Cardiac atrium fibroblast (primary cell): ENCODE measurements around the gene AP1M1. TPM values are rescaled to one million over a fixed set of nuclear protein-coding genes. Genes with fewer than 3 reads are reported as not detected.

Source experiments
- total RNA-seq: library from RNA; depleted of rRNA; stranded (reverse); fragments of >200 nt; gene quantifications from 2 replicates; pipeline ENCODE4 v1.2.3, GENCODE V29; 2015

AP1M1 gene
- total RNA-seq, result 103 and 130 TPM in 2 replicates

DNA sequence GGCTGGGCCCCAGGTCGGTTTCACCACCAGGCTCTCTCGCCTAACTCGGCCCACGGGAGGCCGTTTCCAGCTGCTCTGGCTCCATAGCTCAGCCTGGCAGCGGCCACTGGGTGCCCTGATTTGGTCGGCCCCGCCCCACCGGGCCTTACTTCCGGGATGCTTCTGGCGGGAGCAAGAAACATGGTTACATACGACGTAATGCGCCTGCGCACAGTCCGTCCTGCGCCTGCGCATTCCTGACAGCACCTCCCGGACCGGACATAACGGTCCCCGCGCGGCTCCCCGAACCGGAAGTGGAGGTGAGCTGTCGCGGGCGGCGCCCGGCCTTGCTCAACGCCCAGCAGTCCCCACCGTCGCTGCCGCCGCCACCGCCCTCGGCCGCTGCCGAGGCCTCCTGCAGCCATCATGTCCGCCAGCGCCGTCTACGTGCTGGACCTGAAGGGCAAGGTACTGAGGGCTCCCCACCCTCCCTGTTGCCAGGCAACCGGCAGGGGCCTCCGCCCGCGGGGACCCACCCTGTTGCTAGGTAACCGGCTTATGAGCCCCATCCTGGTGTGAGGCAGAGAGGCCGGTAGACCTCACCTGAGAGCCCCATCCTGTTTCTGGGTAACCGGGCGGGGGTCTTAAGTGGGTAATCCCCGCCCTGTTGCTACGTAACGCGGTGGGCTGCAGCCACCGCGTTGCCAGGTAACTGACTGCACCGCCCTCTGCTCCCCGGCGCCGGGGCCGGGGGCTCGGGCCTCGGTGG lies at the start of gene AP1M1:
AP1M1 (plus strand) TSS at position 290 of the 748 bp plus-strand sequence; CDS start at position 406, 116 bp downstream.

DNA sequence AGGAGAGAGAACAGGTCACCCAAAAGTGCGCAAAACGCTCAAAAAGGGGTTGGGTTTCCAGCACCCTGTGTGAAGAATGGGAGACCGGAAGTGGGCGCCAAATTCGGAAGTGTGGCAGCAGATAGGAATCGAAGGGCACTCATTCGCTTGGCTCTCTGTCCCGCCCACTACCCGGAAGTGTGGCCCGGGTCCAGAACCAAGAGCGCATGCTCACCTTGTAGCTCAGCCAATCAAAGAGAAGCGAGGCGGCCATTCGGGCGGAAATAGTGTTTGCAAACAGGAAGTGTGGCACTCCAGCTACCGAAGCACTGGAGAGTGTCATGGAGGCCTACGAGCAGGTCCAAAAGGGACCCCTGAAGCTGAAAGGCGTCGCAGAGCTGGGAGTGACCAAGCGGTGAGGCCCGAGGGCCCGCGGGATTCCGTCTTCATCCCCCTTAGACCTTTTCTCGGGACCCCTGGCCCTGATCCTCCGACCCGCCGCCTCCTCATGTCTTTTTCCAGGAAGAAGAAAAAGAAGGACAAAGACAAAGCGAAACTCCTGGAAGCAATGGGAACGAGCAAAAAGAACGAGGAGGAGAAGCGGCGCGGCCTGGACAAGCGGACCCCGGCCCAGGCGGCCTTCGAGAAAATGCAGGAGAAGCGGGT lies 12.5 kb upstream of the AP1M1 start, which contains the start of gene FAM32A:
FAM32A (plus strand) TSS at position 288 of the 645 bp plus-strand sequence; CDS start at position 321, 33 bp downstream.

Other genes starting within 250 kb of the AP1M1 start
- gene OR10H4, start 248.9 kb upstream of the AP1M1 start, total RNA-seq, result not detected in 2 replicates
- gene TPM4, start 121.4 kb upstream of the AP1M1 start, total RNA-seq, result 872 and 1,132 TPM in 2 replicates
- gene RAB8A, start 86.0 kb upstream of the AP1M1 start, total RNA-seq, result 48.0 and 51.2 TPM in 2 replicates
- gene HSH2D, start 54.2 kb upstream of the AP1M1 start, total RNA-seq, result not detected in 2 replicates
- not detected in 2 replicates for gene CIB3, start 24.4 kb upstream of the AP1M1 start, total RNA-seq
- 102 TPM in 2 replicates for gene FAM32A, start 12.5 kb upstream of the AP1M1 start, total RNA-seq
- 11.8 and 33.9 TPM in 2 replicates for gene KLF2, start 126.9 kb downstream of the AP1M1 start, total RNA-seq